ENCODE measurements around the gene TPPP.

GRCh38 chr5:627840-628239, 65.3 kb downstream of the TPPP start:
- no peak for TF ChIP-seq GATA2 (IDR thresholded peaks at IDR 0.05; ENCODE audit: low read depth, low read length)
- TF ChIP-seq GATA3 (IDR thresholded peaks at IDR 0.05; ENCODE audit: low read depth, low read length): no peak
